Prostate gland (tissue), 2 donors: ENCODE data around the gene KRT17.

ENCODE experiments used
- CTCF ChIP-seq, 4 experiments: fragments of 200-600 bp in 2 of 4; fragments of 450-650 bp in 2 of 4; sonication (generic) in 2 of 4; IDR thresholded peaks; 1 replicate in 3 of 4; 2 replicates in 1 of 4; pipeline ENCODE4 v1.5.1; 2016 to 2019; ENCODE audit warnings: antibody characterized with exemption in 4 of 4, mild to moderate bottlenecking in 2 of 4, moderate library complexity in 2 of 4
- POLR2A ChIP-seq: fragments of 450-650 bp; IDR thresholded peaks from one replicate; pipeline ENCODE4 v1.6.1; 2016; ENCODE audit warnings: antibody characterized with exemption, mild to moderate bottlenecking
- POLR2AphosphoS5 ChIP-seq: sonication (generic); formaldehyde crosslinking; IDR thresholded peaks from one replicate; pipeline ENCODE4 v1.6.1; 2017; ENCODE audit warnings: antibody characterized with exemption

- TF ChIP-seq POLR2AphosphoS5 (peak; percentile 92), CTCF (IDR thresholded peaks at IDR 0.05) (no peak), POLR2A (peak; percentile 34)
These were observed 29.7 kb upstream of the KRT17 start for GRCh38 chr17:41653892-41654677.
